Transverse colon (tissue), 3 donors: ENCODE measurements around the gene PPP1R17.

Source experiments
- CTCF ChIP-seq, 5 experiments: fragments of 200-600 bp in 3 of 5; fragments of 450-650 bp in 2 of 5; sonication (generic) in 3 of 5; IDR thresholded peaks; 1 replicate in 2 of 5; 2 replicates in 3 of 5; pipeline ENCODE4 v1.5.1; 2016 to 2017; ENCODE audit warnings: antibody characterized with exemption in 5 of 5, inconsistent platforms in 3 of 5, mild to moderate bottlenecking in 2 of 5, moderate library complexity in 1 of 5
- POLR2A ChIP-seq: fragments of 450-650 bp; IDR thresholded peaks from one replicate; pipeline ENCODE4 v1.6.1; 2016; ENCODE audit warnings: antibody characterized with exemption, mild to moderate bottlenecking, moderate library complexity

DNA sequence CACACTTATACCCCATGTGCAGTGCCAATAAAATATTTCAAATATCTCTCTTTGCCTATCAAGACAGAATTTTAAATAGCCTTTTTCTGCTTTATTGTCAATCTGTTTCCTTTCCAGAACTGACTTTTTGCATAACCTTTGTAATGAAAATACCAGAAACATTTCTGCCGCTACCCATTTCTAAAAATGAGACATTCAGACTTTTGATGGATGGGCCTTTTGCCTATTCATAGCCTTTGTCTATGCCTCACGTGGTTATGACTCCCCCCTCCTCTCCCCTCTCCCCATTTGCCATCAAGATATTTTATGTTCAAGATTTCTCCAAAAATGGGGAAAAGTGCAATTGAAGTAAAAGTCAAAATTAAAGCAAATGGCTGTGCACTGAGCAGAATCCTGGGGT, 5.9 kb downstream of the PPP1R17 start:
- TF ChIP-seq CTCF (IDR thresholded peaks at IDR 0.05) (no peak), POLR2A (no peak)
